Neural cell (in vitro differentiated cells): ENCODE results near the gene NPW.

ENCODE experiments used
- EP300 ChIP-seq: fragments of 450-650 bp; conservative IDR thresholded peaks from 2 replicates; pipeline ENCODE4 v1.6.1; 2014; ENCODE audit warnings: antibody characterized with exemption, mild to moderate bottlenecking, moderate library complexity; ENCODE audit not compliant: poor library complexity, severe bottlenecking
- EZH2 ChIP-seq: fragments of 200-600, 300-800 bp; shearing (Covaris generic), sonication (generic); IDR thresholded peaks from 2 replicates; pipeline ENCODE4 v1.6.1; 2014; ENCODE audit warnings: antibody characterized with exemption, low read length, borderline replicate concordance, mild to moderate bottlenecking; ENCODE audit not compliant: insufficient read depth, poor library complexity, severe bottlenecking
- POLR2AphosphoS5 ChIP-seq: IDR thresholded peaks from 2 replicates; pipeline ENCODE4 v1.6.1; 2012
- RAD21 ChIP-seq: fragments of 450-650 bp; conservative IDR thresholded peaks from 2 replicates; pipeline ENCODE4 v1.6.1; 2014; ENCODE audit warnings: antibody characterized with exemption, mild to moderate bottlenecking, moderate library complexity
- TAF1 ChIP-seq: IDR thresholded peaks from 2 replicates; pipeline ENCODE4 v1.6.1; 2012; ENCODE audit warnings: low read depth
- TF ChIP-seq, protein P1 (sequence below): fragments of 450-650 bp; IDR thresholded peaks from 2 replicates; pipeline ENCODE4 v1.5.1; 2014; ENCODE audit warnings: antibody characterized with exemption, mild to moderate bottlenecking, moderate library complexity; ENCODE audit not compliant: poor library complexity, severe bottlenecking
- TF ChIP-seq, protein P2 (sequence below): IDR thresholded peaks from 2 replicates; pipeline ENCODE4 v1.6.1; 2012; ENCODE audit warnings: borderline replicate concordance

DNA sequence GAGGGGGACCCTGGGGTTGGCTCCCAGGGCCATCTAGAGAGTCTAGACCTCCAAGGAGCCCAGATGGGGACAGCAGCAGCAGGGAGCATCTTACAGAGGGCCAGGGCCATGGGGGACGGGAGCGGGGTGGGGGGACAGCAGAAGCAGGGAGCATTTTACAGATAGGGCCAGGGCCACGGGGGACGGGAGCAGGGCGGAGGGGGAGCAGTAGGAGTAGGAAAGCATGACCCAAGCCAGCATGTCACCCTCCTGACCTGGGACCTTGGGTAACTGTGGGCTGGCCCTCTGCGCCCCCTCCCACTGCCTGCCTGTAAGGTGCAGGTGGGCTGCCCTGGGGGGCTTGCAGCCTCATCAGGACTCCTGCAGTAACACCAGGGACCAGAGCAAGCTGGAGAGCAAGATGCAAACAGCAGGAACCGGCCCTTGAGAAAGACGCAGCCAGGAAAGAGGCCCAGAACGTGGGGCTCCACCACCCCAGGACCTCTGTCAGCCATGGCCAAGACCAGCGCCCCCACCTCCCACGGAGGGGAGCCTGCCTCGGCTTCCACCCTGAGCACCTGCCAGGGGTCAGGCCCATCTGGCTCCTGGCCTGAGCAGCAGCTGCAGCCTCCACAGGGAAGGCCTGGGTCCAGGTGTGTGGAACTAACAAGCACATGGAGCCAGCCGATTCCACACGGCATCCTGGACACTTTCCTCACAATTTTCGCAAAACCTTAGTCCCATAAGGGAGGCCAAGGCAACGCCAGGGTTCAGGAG is 12.3 kb upstream of the NPW start:
- TF ChIP-seq EZH2, result no peak
- TF ChIP-seq, protein P1, sequence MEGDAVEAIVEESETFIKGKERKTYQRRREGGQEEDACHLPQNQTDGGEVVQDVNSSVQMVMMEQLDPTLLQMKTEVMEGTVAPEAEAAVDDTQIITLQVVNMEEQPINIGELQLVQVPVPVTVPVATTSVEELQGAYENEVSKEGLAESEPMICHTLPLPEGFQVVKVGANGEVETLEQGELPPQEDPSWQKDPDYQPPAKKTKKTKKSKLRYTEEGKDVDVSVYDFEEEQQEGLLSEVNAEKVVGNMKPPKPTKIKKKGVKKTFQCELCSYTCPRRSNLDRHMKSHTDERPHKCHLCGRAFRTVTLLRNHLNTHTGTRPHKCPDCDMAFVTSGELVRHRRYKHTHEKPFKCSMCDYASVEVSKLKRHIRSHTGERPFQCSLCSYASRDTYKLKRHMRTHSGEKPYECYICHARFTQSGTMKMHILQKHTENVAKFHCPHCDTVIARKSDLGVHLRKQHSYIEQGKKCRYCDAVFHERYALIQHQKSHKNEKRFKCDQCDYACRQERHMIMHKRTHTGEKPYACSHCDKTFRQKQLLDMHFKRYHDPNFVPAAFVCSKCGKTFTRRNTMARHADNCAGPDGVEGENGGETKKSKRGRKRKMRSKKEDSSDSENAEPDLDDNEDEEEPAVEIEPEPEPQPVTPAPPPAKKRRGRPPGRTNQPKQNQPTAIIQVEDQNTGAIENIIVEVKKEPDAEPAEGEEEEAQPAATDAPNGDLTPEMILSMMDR, result no peak
- no peak for TF ChIP-seq POLR2AphosphoS5
- no peak for TF ChIP-seq TAF1
- TF ChIP-seq EP300, result no peak
- TF ChIP-seq, protein P2, sequence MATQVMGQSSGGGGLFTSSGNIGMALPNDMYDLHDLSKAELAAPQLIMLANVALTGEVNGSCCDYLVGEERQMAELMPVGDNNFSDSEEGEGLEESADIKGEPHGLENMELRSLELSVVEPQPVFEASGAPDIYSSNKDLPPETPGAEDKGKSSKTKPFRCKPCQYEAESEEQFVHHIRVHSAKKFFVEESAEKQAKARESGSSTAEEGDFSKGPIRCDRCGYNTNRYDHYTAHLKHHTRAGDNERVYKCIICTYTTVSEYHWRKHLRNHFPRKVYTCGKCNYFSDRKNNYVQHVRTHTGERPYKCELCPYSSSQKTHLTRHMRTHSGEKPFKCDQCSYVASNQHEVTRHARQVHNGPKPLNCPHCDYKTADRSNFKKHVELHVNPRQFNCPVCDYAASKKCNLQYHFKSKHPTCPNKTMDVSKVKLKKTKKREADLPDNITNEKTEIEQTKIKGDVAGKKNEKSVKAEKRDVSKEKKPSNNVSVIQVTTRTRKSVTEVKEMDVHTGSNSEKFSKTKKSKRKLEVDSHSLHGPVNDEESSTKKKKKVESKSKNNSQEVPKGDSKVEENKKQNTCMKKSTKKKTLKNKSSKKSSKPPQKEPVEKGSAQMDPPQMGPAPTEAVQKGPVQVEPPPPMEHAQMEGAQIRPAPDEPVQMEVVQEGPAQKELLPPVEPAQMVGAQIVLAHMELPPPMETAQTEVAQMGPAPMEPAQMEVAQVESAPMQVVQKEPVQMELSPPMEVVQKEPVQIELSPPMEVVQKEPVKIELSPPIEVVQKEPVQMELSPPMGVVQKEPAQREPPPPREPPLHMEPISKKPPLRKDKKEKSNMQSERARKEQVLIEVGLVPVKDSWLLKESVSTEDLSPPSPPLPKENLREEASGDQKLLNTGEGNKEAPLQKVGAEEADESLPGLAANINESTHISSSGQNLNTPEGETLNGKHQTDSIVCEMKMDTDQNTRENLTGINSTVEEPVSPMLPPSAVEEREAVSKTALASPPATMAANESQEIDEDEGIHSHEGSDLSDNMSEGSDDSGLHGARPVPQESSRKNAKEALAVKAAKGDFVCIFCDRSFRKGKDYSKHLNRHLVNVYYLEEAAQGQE, result no peak
- no peak for TF ChIP-seq RAD21
